Activated CD8-positive, alpha-beta T cell treated with anti-CD3 and anti-CD28 coated beads for 36 hours (primary cell): ENCODE measurements around the gene GTF2F2. TPM values are rescaled to one million over a fixed set of nuclear protein-coding genes. Genes with fewer than 3 reads are reported as not detected.

Experiments used
- ATAC-seq: fragments of 200-7000 bp; cut with Tn5 transposase; one replicate; pipeline ENCODE4 v1.10.0; 2021; ENCODE audit warnings: mild to moderate bottlenecking, moderate library complexity
- CTCF ChIA-PET: fragments of 350-600 bp; sonication (Branson Sonifier 250); formaldehyde crosslinking; loops from one replicate; lab custom pipeline; 2021; ENCODE audit warnings: antibody characterized with exemption; lab: Charles Lee
- POLR2A ChIA-PET: fragments of 350-600 bp; sonication (Branson Sonifier 250); formaldehyde crosslinking; loops from one replicate; lab custom pipeline; 2021; ENCODE audit warnings: antibody characterized with exemption; lab: Charles Lee
- DNase-seq: peaks from one replicate; pipeline ENCODE4 v3.0.0-alpha.2; 2020
- H3K27ac Mint-ChIP-seq: one replicate; pipeline ENCODE4 v1.8.0; 2021; ENCODE audit warnings: mild to moderate bottlenecking, mixed read lengths
- H3K27me3 Mint-ChIP-seq: one replicate; pipeline ENCODE4 v1.8.0; 2021; ENCODE audit warnings: mixed read lengths
- H3K36me3 Mint-ChIP-seq: one replicate; pipeline ENCODE4 v1.8.0; 2021; ENCODE audit warnings: low read depth, mixed read lengths
- H3K4me1 Mint-ChIP-seq: one replicate; pipeline ENCODE4 v1.8.0; 2021; ENCODE audit warnings: low read depth, mixed read lengths
- H3K4me3 Mint-ChIP-seq: one replicate; pipeline ENCODE4 v1.8.0; 2021; ENCODE audit warnings: mild to moderate bottlenecking, moderate library complexity, mixed read lengths
- H3K9me3 Mint-ChIP-seq: one replicate; pipeline ENCODE4 v1.8.0; 2021; ENCODE audit warnings: mixed read lengths
- intact Hi-C: fragments of 100-400 bp; cut with micrococcal nuclease; formaldehyde crosslinking; loops from one replicate; pipeline ENCODE4 v1.10.0; 2022
- total RNA-seq, 2 experiments: library from RNA; stranded (reverse); gene quantifications; one replicate each; pipeline ENCODE4 v1.2.3, GENCODE V29; 2021
- TF ChIP-seq, protein P1 (sequence below): fragments of 200-600 bp; IDR thresholded peaks from one replicate; pipeline ENCODE4 v1.8.0; 2022; ENCODE audit warnings: antibody characterized with exemption, mild to moderate bottlenecking

The GTF2F2 gene
- total RNA-seq, 2 experiments from 2014 or later: 25.8 to 28.9 TPM

DNA sequence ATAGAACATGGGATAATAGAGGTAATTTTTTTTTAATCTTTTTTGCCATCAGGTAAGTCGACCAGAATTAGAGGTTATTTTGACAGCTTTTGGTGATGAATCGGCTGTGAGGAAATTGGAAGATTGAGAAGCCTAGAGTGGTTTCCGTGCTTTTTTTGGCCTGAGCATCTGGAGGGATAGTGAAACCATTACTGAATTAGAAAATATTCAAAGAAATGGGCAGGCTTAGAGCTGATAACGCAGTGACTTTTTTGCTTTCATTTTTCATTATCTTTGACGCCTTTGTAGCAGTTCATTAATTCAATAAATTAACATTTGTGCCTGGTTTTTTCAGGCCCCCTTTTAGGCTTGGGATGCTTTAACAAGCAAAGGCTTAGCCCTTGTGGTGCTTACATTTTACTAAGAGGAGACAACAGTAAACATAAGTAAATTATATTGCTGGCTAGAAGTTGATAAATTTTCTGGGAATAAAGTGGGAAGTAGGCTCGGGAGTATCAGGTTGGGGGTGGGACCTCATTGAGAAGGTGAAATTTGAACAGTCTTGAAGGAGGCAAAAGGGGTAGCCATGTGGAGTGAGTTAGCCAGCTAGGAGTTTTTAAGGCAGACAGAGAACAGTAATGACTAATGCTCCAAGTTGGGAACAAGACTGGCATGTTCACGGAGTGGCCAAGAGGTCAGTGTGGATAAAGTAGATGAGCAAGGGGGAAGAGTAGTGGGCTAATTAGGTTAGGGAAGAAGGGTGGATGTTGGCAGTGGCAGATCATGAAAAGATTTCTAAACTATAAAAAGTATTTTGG, 36.5 kb downstream of the GTF2F2 start:
- intact Hi-C loops: no loop called here
- Mint-ChIP-seq H3K27ac (no peak overlapping the region), H3K9me3 (peaks cover 9% of the 10 kb centered on the region), H3K4me3 (no peak overlapping the region), H3K27me3 (no peaks in the 10 kb centered on the region), H3K4me1 (peaks cover 8% of the 10 kb centered on the region), H3K36me3 (peaks cover 54% of the 10 kb centered on the region)
- ATAC-seq: no peak
- CTCF ChIA-PET: interaction anchor here (0.9 to 1.2 kb wide), 2 partner anchors 110 to 128 kb away, joined by 3 to 7 read pairs; no protein-coding TSS in a partner anchor
- POLR2A ChIA-PET: no interaction called here
- DNase-seq: no peak
- TF ChIP-seq, protein P1, sequence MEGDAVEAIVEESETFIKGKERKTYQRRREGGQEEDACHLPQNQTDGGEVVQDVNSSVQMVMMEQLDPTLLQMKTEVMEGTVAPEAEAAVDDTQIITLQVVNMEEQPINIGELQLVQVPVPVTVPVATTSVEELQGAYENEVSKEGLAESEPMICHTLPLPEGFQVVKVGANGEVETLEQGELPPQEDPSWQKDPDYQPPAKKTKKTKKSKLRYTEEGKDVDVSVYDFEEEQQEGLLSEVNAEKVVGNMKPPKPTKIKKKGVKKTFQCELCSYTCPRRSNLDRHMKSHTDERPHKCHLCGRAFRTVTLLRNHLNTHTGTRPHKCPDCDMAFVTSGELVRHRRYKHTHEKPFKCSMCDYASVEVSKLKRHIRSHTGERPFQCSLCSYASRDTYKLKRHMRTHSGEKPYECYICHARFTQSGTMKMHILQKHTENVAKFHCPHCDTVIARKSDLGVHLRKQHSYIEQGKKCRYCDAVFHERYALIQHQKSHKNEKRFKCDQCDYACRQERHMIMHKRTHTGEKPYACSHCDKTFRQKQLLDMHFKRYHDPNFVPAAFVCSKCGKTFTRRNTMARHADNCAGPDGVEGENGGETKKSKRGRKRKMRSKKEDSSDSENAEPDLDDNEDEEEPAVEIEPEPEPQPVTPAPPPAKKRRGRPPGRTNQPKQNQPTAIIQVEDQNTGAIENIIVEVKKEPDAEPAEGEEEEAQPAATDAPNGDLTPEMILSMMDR: no peak

DNA sequence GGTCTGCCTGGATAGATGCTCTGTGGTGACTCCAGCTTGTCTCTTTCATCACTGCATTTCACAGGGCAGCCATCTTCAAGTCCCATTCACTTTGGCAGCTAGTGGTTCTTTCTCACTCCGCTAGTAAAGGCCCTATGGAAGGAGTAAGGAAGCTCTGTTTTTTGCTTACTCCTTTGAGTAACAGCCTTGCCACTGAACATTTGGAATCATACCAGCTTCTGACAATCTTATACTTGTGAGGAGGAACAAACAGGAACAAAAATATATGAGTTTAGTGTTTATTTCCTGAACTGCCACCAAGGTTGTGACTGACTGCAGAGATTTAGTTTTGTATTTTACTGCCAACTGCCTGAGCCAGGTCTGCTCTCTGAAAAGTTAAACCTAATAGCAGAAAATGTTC, 41.9 kb downstream of the GTF2F2 start:
- Mint-ChIP-seq H3K27me3 (no peaks in the 10 kb centered on the region), H3K4me3 (no peak overlapping the region), H3K36me3 (peaks cover 38% of the 10 kb centered on the region), H3K9me3 (peaks cover 9% of the 10 kb centered on the region), H3K4me1 (peaks cover 14% of the 10 kb centered on the region), H3K27ac (no peak overlapping the region)
- TF ChIP-seq, protein P1: no peak
- DNase-seq: no peak
- intact Hi-C loops: no loop called here
- ATAC-seq: no peak
- CTCF ChIA-PET: interaction anchor here (0.6 to 1.1 kb wide), 3 partner anchors 12 to 110 kb away, joined by 3 to 5 read pairs (median 4); no protein-coding TSS in a partner anchor
- POLR2A ChIA-PET: no interaction called here

DNA sequence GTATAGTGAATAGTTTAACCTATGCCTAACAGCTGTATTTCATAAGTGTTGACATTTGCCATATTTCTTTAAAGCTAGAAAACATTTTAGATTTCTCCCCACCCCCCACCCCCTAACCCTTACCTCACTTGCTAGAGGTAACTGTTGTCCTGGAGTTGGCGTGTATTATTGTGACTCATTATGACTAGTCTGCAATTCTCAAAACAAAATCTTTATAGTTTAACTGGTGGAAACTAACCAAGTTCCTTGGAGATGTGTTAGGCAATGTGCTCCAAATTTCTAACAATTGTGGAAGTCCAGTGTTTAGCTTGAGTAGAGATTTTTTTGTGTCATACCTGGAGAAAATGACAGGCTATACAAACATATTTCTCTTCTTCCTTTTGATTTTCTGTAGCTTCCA, 42.5 kb downstream of the GTF2F2 start:
- ChIA-PET POLR2A (interaction anchor here (0.6 kb wide), 1 partner anchor 10 kb away, joined by 3 read pairs; no protein-coding TSS in a partner anchor), CTCF (interaction anchor here (0.6 to 1.1 kb wide), 3 partner anchors 13 to 110 kb away, joined by 3 to 5 read pairs (median 4); no protein-coding TSS in a partner anchor)
- Mint-ChIP-seq H3K27me3 (no peaks in the 10 kb centered on the region), H3K9me3 (peaks cover 8% of the 10 kb centered on the region), H3K4me3 (no peak overlapping the region), H3K27ac (no peak overlapping the region), H3K4me1 (peaks cover 15% of the 10 kb centered on the region), H3K36me3 (peaks cover 33% of the 10 kb centered on the region)
- peak; percentile 53 for ATAC-seq
- TF ChIP-seq, protein P1: no peak
- intact Hi-C loops: no loop called here
- DNase-seq: no peak

DNA sequence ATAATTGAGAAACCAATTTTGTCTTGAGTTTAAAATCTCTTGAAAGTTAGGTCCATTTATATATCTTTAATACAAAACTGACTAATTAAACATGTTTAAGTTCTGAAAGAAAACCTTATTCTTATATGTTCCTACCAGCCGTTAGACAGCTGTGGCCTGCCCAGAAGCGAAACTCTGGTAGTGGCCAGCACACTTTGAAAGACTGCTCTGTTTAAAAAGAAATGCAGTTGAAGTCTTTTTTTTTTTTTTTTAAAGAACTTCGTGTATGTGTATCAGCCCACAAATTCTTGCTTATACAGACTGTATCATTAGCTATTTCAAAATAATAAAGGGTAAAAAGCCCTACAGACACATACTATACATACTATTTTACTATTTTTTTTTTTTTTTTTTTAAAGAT, 46.5 kb downstream of the GTF2F2 start:
- Mint-ChIP-seq H3K36me3 (peaks cover 21% of the 10 kb centered on the region), H3K4me3 (no peak overlapping the region), H3K27ac (no peak overlapping the region), H3K4me1 (peaks cover 18% of the 10 kb centered on the region), H3K9me3 (no peaks in the 10 kb centered on the region), H3K27me3 (no peaks in the 10 kb centered on the region)
- no peak for DNase-seq
- POLR2A ChIA-PET: no interaction called here
- intact Hi-C loops: no loop called here
- no peak for ATAC-seq
- TF ChIP-seq, protein P1: no peak
- CTCF ChIA-PET: no interaction called here
